ENCODE measurements around the gene M6PR. TPM values are rescaled to one million over a fixed set of nuclear protein-coding genes. Genes with fewer than 3 reads are reported as not detected.

Gene M6PR
- total and polyA plus RNA-seq, 2 of the 13 experiments (the other 11 are each of a cell fraction or from before 2014, with no cell fraction given), result 98.2 to 127 TPM

DNA sequence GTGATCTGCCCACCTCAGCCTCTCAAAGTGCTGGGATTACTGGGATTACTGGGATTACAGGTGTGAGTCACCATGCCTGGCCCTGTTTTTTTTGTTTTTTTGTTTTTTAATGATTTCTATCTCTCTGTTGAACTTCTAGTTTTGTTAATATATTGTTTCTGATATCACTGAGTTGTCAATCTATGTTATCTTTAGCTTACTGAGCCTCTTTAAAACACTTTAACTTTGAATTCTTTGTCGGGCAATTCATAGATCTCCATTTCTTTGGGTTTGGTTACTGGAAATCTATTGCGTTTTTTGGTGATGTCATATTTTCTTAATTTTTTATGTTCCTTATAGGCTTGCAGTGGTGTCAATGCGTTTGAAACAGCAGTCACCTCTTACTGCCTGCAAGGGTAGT lies 30.7 kb upstream of the M6PR start:
- WGBS (ENCODE audit: low lambda C conversion rate), result 33% methylated on average over 3 of the region's 3 CpGs
- FAIRE-seq (no peak), DNase-seq (ENCODE audit: low spot score) (no peak), ATAC-seq (no peak)
- TF ChIP-seq SALL1 (CRISPR knock-in tag; IDR thresholded peaks at IDR 0.05) (no peak), ATF7 (IDR thresholded peaks at IDR 0.05) (peak; percentile 62), ATF7 (CRISPR knock-in tag; IDR thresholded peaks at IDR 0.05) (no peak), TEAD3 (CRISPR knock-in tag; optimal IDR thresholded peaks at IDR 0.05; ENCODE audit: borderline replicate concordance) (no peak)
- in situ Hi-C loops (cut with HindIII; ENCODE audit: extremely low pct_ligation_motif_present, low pct_unique_long_range_greater_than_20kb) (no loop called here), intact Hi-C loops (cut with micrococcal nuclease; ENCODE audit: unreplicated experiment) (no loop called here)
- ChIA-PET CTCF (ENCODE audit: low intra/inter-chr PET ratio, low total read pairs) (no interaction called here), POLR2A (no interaction called here)
- H4K20me1 ChIP-seq (ENCODE audit: insufficient read depth, low read length), result no peaks in the 10 kb centered on the region
- no TSS peak for BruUV-seq (replicated peaks)
- H3K79me2 ChIP-seq (ENCODE audit: insufficient read depth, low read length), result no peaks in the 10 kb centered on the region
- no peak overlapping the region for H3K9ac ChIP-seq (ENCODE audit: insufficient read depth, low read depth, low read length)
- H3K4me1 ChIP-seq (ENCODE audit: insufficient read depth, low read length), result no peaks in the 10 kb centered on the region
- no peak overlapping the region for H3K27ac ChIP-seq (ENCODE audit: extremely low read length, insufficient read depth, low read length)
- no peak overlapping the region for H3K4me3 ChIP-seq (replicated peaks in 1 of 3; ENCODE audit: insufficient read depth in 1 of 3, low read depth in 2 of 3, low read length in 3 of 3)
- no peaks in the 10 kb centered on the region for H3K27me3 ChIP-seq (ENCODE audit: control insufficient read depth in 1 of 2, insufficient read depth in 2 of 2, low read length in 2 of 2)
- no peaks in the 10 kb centered on the region for H3K36me3 ChIP-seq (replicated peaks in 1 of 2; ENCODE audit: control insufficient read depth in 1 of 2, insufficient read depth in 2 of 2, low read length in 2 of 2)
- no peak overlapping the region for H2AFZ ChIP-seq (ENCODE audit: low read length)
- H3K9me3 ChIP-seq (ENCODE audit: low read length), result no peaks in the 10 kb centered on the region
- no peak overlapping the region for H3K4me2 ChIP-seq (ENCODE audit: low read depth, low read length)

DNA sequence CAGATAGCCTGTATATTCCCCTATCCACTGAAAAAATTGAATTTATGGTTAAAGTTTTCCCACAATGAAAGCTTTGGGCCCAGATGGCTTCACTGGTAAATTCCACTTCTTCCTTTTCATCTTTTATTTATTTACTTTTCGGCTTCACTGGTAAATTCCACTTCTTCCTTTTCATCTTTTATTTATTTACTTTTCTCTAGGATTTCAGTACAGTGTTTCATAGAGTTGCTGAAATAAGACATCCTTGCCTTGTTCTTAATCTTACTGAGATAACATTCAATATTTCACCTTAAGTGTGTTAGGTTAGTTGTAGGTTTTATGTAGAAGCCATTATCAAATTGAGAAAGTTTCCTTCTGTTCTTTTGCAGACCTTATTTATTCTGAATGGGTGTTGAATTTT lies 21.0 kb upstream of the M6PR start:
- Histone ChIP-seq H4K20me1 (ENCODE audit: insufficient read depth, low read length) (no peaks in the 10 kb centered on the region), H3K9ac (ENCODE audit: insufficient read depth, low read depth, low read length) (no peak overlapping the region), H3K4me2 (ENCODE audit: low read depth, low read length) (peak overlapping the region; percentile 52; the same call in 1 of the 2 replicates), H3K4me3 (replicated peaks in 1 of 3; ENCODE audit: insufficient read depth in 1 of 3, low read depth in 2 of 3, low read length in 3 of 3) (0 out of 6 replicates have a peak overlapping the region, but pooled peaks of 1 of the 3 experiments have one; percentile 1), H3K4me1 (ENCODE audit: insufficient read depth, low read length) (peaks cover 17% of the 10 kb centered on the region), H3K27me3 (ENCODE audit: control insufficient read depth in 1 of 2, insufficient read depth in 2 of 2, low read length in 2 of 2) (no peaks in the 10 kb centered on the region; a peak in 1 of 5 replicates), H2AFZ (ENCODE audit: low read length) (no peak overlapping the region), H3K79me2 (ENCODE audit: insufficient read depth, low read length) (no peaks in the 10 kb centered on the region), H3K27ac (ENCODE audit: extremely low read length, insufficient read depth, low read length) (peak overlapping the region; percentile 3), H3K36me3 (replicated peaks in 1 of 2; ENCODE audit: control insufficient read depth in 1 of 2, insufficient read depth in 2 of 2, low read length in 2 of 2) (no peaks in the 10 kb centered on the region), H3K9me3 (ENCODE audit: low read length) (peaks cover 22% of the 10 kb centered on the region)
- ChIA-PET POLR2A (no interaction called here), CTCF (ENCODE audit: low intra/inter-chr PET ratio, low total read pairs) (no interaction called here)
- 12% methylated on average over 1 of the region's 1 CpG for WGBS (ENCODE audit: low lambda C conversion rate)
- no peak for FAIRE-seq
- intact Hi-C loops (cut with micrococcal nuclease; ENCODE audit: unreplicated experiment), result no loop called here
- in situ Hi-C loops (cut with HindIII; ENCODE audit: extremely low pct_ligation_motif_present, low pct_unique_long_range_greater_than_20kb), result no loop called here
- peak; percentile 10 for DNase-seq (ENCODE audit: low spot score)
- ATAC-seq, result no peak
- BruUV-seq (replicated peaks), result no TSS peak
- TF ChIP-seq TCF7 (IDR thresholded peaks at IDR 0.05; ENCODE audit: low read depth), result peak; percentile 47
- peak; percentile 7; the same call in 1 of the 2 replicates for TF ChIP-seq GATAD2A (CRISPR knock-in tag; IDR thresholded peaks at IDR 0.05)
- TF ChIP-seq, protein P1, sequence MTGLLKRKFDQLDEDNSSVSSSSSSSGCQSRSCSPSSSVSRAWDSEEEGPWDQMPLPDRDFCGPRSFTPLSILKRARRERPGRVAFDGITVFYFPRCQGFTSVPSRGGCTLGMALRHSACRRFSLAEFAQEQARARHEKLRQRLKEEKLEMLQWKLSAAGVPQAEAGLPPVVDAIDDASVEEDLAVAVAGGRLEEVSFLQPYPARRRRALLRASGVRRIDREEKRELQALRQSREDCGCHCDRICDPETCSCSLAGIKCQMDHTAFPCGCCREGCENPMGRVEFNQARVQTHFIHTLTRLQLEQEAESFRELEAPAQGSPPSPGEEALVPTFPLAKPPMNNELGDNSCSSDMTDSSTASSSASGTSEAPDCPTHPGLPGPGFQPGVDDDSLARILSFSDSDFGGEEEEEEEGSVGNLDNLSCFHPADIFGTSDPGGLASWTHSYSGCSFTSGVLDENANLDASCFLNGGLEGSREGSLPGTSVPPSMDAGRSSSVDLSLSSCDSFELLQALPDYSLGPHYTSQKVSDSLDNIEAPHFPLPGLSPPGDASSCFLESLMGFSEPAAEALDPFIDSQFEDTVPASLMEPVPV (CRISPR knock-in tag; IDR thresholded peaks at IDR 0.05), result no peak
- TF ChIP-seq SP4 (CRISPR knock-in tag; IDR thresholded peaks at IDR 0.05), result no peak
- TF ChIP-seq JUNB (CRISPR knock-in tag; IDR thresholded peaks at IDR 0.05; ENCODE audit: borderline replicate concordance), result no peak
- TF ChIP-seq, protein P2, sequence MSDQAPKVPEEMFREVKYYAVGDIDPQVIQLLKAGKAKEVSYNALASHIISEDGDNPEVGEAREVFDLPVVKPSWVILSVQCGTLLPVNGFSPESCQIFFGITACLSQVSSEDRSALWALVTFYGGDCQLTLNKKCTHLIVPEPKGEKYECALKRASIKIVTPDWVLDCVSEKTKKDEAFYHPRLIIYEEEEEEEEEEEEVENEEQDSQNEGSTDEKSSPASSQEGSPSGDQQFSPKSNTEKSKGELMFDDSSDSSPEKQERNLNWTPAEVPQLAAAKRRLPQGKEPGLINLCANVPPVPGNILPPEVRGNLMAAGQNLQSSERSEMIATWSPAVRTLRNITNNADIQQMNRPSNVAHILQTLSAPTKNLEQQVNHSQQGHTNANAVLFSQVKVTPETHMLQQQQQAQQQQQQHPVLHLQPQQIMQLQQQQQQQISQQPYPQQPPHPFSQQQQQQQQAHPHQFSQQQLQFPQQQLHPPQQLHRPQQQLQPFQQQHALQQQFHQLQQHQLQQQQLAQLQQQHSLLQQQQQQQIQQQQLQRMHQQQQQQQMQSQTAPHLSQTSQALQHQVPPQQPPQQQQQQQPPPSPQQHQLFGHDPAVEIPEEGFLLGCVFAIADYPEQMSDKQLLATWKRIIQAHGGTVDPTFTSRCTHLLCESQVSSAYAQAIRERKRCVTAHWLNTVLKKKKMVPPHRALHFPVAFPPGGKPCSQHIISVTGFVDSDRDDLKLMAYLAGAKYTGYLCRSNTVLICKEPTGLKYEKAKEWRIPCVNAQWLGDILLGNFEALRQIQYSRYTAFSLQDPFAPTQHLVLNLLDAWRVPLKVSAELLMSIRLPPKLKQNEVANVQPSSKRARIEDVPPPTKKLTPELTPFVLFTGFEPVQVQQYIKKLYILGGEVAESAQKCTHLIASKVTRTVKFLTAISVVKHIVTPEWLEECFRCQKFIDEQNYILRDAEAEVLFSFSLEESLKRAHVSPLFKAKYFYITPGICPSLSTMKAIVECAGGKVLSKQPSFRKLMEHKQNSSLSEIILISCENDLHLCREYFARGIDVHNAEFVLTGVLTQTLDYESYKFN (CRISPR knock-in tag; conservative IDR thresholded peaks at IDR 0.05), result 0 out of 2 replicates have a peak, but pooled peaks have one; percentile 33
- TF ChIP-seq, protein P3, sequence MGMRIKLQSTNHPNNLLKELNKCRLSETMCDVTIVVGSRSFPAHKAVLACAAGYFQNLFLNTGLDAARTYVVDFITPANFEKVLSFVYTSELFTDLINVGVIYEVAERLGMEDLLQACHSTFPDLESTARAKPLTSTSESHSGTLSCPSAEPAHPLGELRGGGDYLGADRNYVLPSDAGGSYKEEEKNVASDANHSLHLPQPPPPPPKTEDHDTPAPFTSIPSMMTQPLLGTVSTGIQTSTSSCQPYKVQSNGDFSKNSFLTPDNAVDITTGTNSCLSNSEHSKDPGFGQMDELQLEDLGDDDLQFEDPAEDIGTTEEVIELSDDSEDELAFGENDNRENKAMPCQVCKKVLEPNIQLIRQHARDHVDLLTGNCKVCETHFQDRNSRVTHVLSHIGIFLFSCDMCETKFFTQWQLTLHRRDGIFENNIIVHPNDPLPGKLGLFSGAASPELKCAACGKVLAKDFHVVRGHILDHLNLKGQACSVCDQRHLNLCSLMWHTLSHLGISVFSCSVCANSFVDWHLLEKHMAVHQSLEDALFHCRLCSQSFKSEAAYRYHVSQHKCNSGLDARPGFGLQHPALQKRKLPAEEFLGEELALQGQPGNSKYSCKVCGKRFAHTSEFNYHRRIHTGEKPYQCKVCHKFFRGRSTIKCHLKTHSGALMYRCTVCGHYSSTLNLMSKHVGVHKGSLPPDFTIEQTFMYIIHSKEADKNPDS (CRISPR knock-in tag; IDR thresholded peaks at IDR 0.05), result no peak
- no peak for TF ChIP-seq FOXM1 (CRISPR knock-in tag; IDR thresholded peaks at IDR 0.05)
- TF ChIP-seq FOXP1 (IDR thresholded peaks at IDR 0.05), result no peak
- TF ChIP-seq FOXP1 (CRISPR knock-in tag; IDR thresholded peaks at IDR 0.05), result peak; percentile 30; the same call in 1 of the 2 replicates

Measured in HepG2 (cell line).